Astrocyte (in vitro differentiated cells and primary cell): Measurements from ENCODE around the gene ULK4.

ENCODE experiments used
- EZH2 ChIP-seq: IDR thresholded peaks from 2 replicates; pipeline ENCODE4 v1.6.1; 2012; ENCODE audit warnings: mild to moderate bottlenecking, low read length, inconsistent platforms; ENCODE audit not compliant: insufficient read depth
- TF ChIP-seq, protein P1 (sequence below): IDR thresholded peaks from 2 replicates; pipeline ENCODE4 v1.5.1; 2011; ENCODE audit warnings: low read depth, mild to moderate bottlenecking, inconsistent platforms, low read length, moderate library complexity; ENCODE audit not compliant: insufficient read depth

- no peak for TF ChIP-seq EZH2
- TF ChIP-seq, protein P1, sequence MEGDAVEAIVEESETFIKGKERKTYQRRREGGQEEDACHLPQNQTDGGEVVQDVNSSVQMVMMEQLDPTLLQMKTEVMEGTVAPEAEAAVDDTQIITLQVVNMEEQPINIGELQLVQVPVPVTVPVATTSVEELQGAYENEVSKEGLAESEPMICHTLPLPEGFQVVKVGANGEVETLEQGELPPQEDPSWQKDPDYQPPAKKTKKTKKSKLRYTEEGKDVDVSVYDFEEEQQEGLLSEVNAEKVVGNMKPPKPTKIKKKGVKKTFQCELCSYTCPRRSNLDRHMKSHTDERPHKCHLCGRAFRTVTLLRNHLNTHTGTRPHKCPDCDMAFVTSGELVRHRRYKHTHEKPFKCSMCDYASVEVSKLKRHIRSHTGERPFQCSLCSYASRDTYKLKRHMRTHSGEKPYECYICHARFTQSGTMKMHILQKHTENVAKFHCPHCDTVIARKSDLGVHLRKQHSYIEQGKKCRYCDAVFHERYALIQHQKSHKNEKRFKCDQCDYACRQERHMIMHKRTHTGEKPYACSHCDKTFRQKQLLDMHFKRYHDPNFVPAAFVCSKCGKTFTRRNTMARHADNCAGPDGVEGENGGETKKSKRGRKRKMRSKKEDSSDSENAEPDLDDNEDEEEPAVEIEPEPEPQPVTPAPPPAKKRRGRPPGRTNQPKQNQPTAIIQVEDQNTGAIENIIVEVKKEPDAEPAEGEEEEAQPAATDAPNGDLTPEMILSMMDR, result no peak
These were observed 739.4 kb downstream of the ULK4 start for GRCh38 chr3:41222501-41222900.
